H9 (cell line): ENCODE data around the gene ZNF283. TPM values are rescaled to one million over a fixed set of nuclear protein-coding genes. Genes with fewer than 3 reads are reported as not detected.

Experiments
- DNase-seq: peaks from one replicate; pipeline ENCODE4 v3.0.0-alpha.2; 2017
- H2AFZ ChIP-seq: one replicate; pipeline ENCODE4 v1.6.1; 2013; ENCODE audit warnings: mild to moderate bottlenecking, low read length, control low read depth, moderate library complexity
- H2AK5ac ChIP-seq: 2 replicates; pipeline ENCODE4 v1.6.1; 2013; ENCODE audit warnings: low read length, control low read depth, mixed read lengths; ENCODE audit not compliant: insufficient read length
- H2BK120ac ChIP-seq: one replicate; pipeline ENCODE4 v1.6.1; 2013; ENCODE audit warnings: low read depth, mild to moderate bottlenecking, low read length, control low read depth, inconsistent platforms; ENCODE audit not compliant: poor library complexity, severe bottlenecking
- H2BK12ac ChIP-seq: 2 replicates; pipeline ENCODE4 v1.6.1; 2013; ENCODE audit warnings: low read length, control low read depth, mixed read lengths, low read depth; ENCODE audit not compliant: insufficient read length
- H2BK15ac ChIP-seq: 2 replicates; pipeline ENCODE4 v1.6.1; 2013; ENCODE audit warnings: low read depth, low read length, control low read depth
- H2BK20ac ChIP-seq: one replicate; pipeline ENCODE4 v1.6.1; 2013; ENCODE audit warnings: low read depth, mild to moderate bottlenecking, low read length, control low read depth, inconsistent platforms; ENCODE audit not compliant: poor library complexity, severe bottlenecking
- H2BK5ac ChIP-seq: 2 replicates; pipeline ENCODE4 v1.6.1; 2013; ENCODE audit warnings: low read length, control low read depth, mixed read lengths; ENCODE audit not compliant: insufficient read length
- H3K14ac ChIP-seq: 2 replicates; pipeline ENCODE4 v1.6.1; 2013; ENCODE audit warnings: low read length, control low read depth; ENCODE audit not compliant: insufficient read depth
- H3K18ac ChIP-seq: 2 replicates; pipeline ENCODE4 v1.6.1; 2013; ENCODE audit warnings: low read depth, mild to moderate bottlenecking, mixed read lengths, low read length, control low read depth; ENCODE audit not compliant: insufficient read length
- H3K23ac ChIP-seq: 2 replicates; pipeline ENCODE4 v1.6.1; 2013; ENCODE audit warnings: low read length, control low read depth, mixed read lengths, low read depth; ENCODE audit not compliant: insufficient read length
- H3K23me2 ChIP-seq: 2 replicates; pipeline ENCODE4 v1.6.1; 2013; ENCODE audit warnings: low read depth, mild to moderate bottlenecking, mixed read lengths, low read length, control low read depth; ENCODE audit not compliant: insufficient read length, poor library complexity, severe bottlenecking
- H3K27ac ChIP-seq: 2 replicates; pipeline ENCODE4 v1.5.1; 2013; ENCODE audit warnings: low read length, control low read depth, mixed read lengths, low read depth; ENCODE audit not compliant: insufficient read length
- H3K27me3 ChIP-seq: 2 replicates; pipeline ENCODE4 v1.6.1; 2013; ENCODE audit warnings: low read length, control low read depth, inconsistent platforms; ENCODE audit not compliant: insufficient read depth
- H3K4ac ChIP-seq: 2 replicates; pipeline ENCODE4 v1.6.1; 2013; ENCODE audit warnings: low read depth, mild to moderate bottlenecking, control low read depth, inconsistent platforms, low read length, moderate library complexity
- H3K4me1 ChIP-seq: 2 replicates; pipeline ENCODE4 v1.6.1; 2013; ENCODE audit warnings: low read length, control low read depth, inconsistent platforms; ENCODE audit not compliant: insufficient read depth
- H3K4me2 ChIP-seq: 2 replicates; pipeline ENCODE4 v1.6.1; 2013; ENCODE audit warnings: low read length, control low read depth, mixed read lengths; ENCODE audit not compliant: insufficient read length, insufficient read depth
- H3K56ac ChIP-seq: 2 replicates; pipeline ENCODE4 v1.6.1; 2013; ENCODE audit warnings: low read depth, mild to moderate bottlenecking, mixed read lengths, low read length, control low read depth; ENCODE audit not compliant: insufficient read length
- H3K79me1 ChIP-seq: 2 replicates; pipeline ENCODE4 v1.6.1; 2013; ENCODE audit warnings: low read depth, mild to moderate bottlenecking, moderate library complexity, low read length, control low read depth, inconsistent platforms; ENCODE audit not compliant: insufficient read depth, poor library complexity, severe bottlenecking
- H3K79me2 ChIP-seq: 2 replicates; pipeline ENCODE4 v1.6.1; 2013; ENCODE audit warnings: low read length, control low read depth, inconsistent platforms; ENCODE audit not compliant: insufficient read depth
- H3K9ac ChIP-seq: 2 replicates; pipeline ENCODE4 v1.6.1; 2013; ENCODE audit warnings: low read length, control low read depth, mixed read lengths; ENCODE audit not compliant: insufficient read length; ENCODE audit errors: extremely low read depth
- H3K9me3 ChIP-seq: one replicate; pipeline ENCODE4 v1.6.1; 2013; ENCODE audit warnings: low read depth, low read length, inconsistent platforms; ENCODE audit not compliant: control insufficient read depth
- H3T11ph ChIP-seq: one replicate; pipeline ENCODE4 v1.6.1; 2013; ENCODE audit warnings: mild to moderate bottlenecking, low read length, control low read depth, inconsistent platforms
- H4K20me1 ChIP-seq: one replicate; pipeline ENCODE4 v1.6.1; 2013; ENCODE audit not compliant: control insufficient read depth, insufficient read length, insufficient read depth
- H4K5ac ChIP-seq: 2 replicates; pipeline ENCODE4 v1.6.1; 2013; ENCODE audit warnings: low read depth, mild to moderate bottlenecking, mixed read lengths, low read length, control low read depth; ENCODE audit not compliant: insufficient read length
- H4K8ac ChIP-seq: replicated peaks from 2 replicates; pipeline ENCODE4 v1.6.1; 2013; ENCODE audit warnings: low read length, control low read depth, mixed read lengths, low read depth; ENCODE audit not compliant: insufficient read length
- H4K91ac ChIP-seq: 2 replicates; pipeline ENCODE4 v1.6.1; 2013; ENCODE audit warnings: low read depth, mild to moderate bottlenecking, moderate library complexity, mixed read lengths, low read length, control low read depth; ENCODE audit not compliant: insufficient read length
- H3K27ac Mint-ChIP-seq, 3 experiments: 2 replicates in 2 of 3; 3 replicates in 1 of 3; pipeline ENCODE4 v1.8.0; 2020 to 2021; ENCODE audit warnings: mixed read lengths in 3 of 3, mild to moderate bottlenecking in 1 of 3, moderate library complexity in 1 of 3
- H3K27me3 Mint-ChIP-seq: 2 replicates; pipeline ENCODE4 v1.8.0; 2021; ENCODE audit warnings: low read depth, mild to moderate bottlenecking, moderate library complexity, mixed read lengths
- H3K36me3 Mint-ChIP-seq, 3 experiments: 2 replicates in 2 of 3; 3 replicates in 1 of 3; pipeline ENCODE4 v1.8.0; 2020 to 2021; ENCODE audit warnings: low read depth in 3 of 3, mixed read lengths in 3 of 3; ENCODE audit not compliant: insufficient read depth in 1 of 3
- H3K4me1 Mint-ChIP-seq, 2 experiments: 2 replicates each; pipeline ENCODE4 v1.8.0; 2020; ENCODE audit warnings: mixed read lengths in 2 of 2
- H3K4me3 Mint-ChIP-seq, 2 experiments: 2 replicates in 1 of 2; 3 replicates in 1 of 2; pipeline ENCODE4 v1.8.0; 2020 to 2021; ENCODE audit warnings: mild to moderate bottlenecking in 2 of 2, mixed read lengths in 2 of 2, moderate library complexity in 1 of 2
- H3K9me3 Mint-ChIP-seq, 2 experiments: 2 replicates in 1 of 2; 3 replicates in 1 of 2; pipeline ENCODE4 v1.8.0; 2020; ENCODE audit warnings: mild to moderate bottlenecking in 2 of 2, mixed read lengths in 2 of 2, moderate library complexity in 1 of 2
- CTCF ChIP-seq: fragments of 200-600 bp; sonication (generic); conservative IDR thresholded peaks from 3 replicates; pipeline ENCODE4 v1.8.0; 2021; ENCODE audit warnings: antibody characterized with exemption, mild to moderate bottlenecking
- WGBS: extraction: QIAGEN DNeasy Blood & Tissue Kit; methylation state at CpG from one replicate; pipeline ENCODE4 v1.1.7; 2013; ENCODE audit warnings: missing lambda C conversion rate, low lambda C conversion rate, mixed read lengths; ENCODE audit not compliant: insufficient read length; ENCODE audit errors: extremely low coverage; 5-methylcytosine and 5-hydroxymethylcytosine counted together
- total RNA-seq: library from RNA; stranded (reverse); gene quantifications from 2 replicates; pipeline ENCODE4 v1.2.1, GENCODE V29; 2021

Gene ZNF283
- total RNA-seq, 1 experiment from 2014 or later = 10.4 TPM

- peaks cover 3 to 7% of the 10 kb centered on the region in 2 experiments for H3K4me1 Mint-ChIP-seq
- H3T11ph ChIP-seq = no peak overlapping the region
- no peak overlapping the region for H4K5ac ChIP-seq
- H3K23ac ChIP-seq = no peak overlapping the region
- H3K27ac Mint-ChIP-seq = no peak overlapping the region
- H3K4me3 Mint-ChIP-seq = no peak overlapping the region
- no peak overlapping the region for H3K9ac ChIP-seq
- no peaks in the 10 kb centered on the region for H3K27me3 ChIP-seq
- H3K23me2 ChIP-seq = no peaks in the 10 kb centered on the region
- no peak overlapping the region for H2BK5ac ChIP-seq
- no peak overlapping the region for H2AK5ac ChIP-seq
- H3K9me3 Mint-ChIP-seq = no peaks in the 10 kb centered on the region
- H3K27ac ChIP-seq = no peak overlapping the region
- no peaks in the 10 kb centered on the region for H3K79me2 ChIP-seq
- no peaks in the 10 kb centered on the region for H3K36me3 Mint-ChIP-seq
- no peak overlapping the region for H2BK15ac ChIP-seq
- H3K27me3 Mint-ChIP-seq = peaks cover 23% of the 10 kb centered on the region
- no peaks in the 10 kb centered on the region for H3K9me3 ChIP-seq
- H3K4me1 ChIP-seq = no peaks in the 10 kb centered on the region
- no peak overlapping the region for H3K18ac ChIP-seq
- no peak for TF ChIP-seq CTCF
- no peaks in the 10 kb centered on the region for H4K20me1 ChIP-seq
- no peak overlapping the region for H2AFZ ChIP-seq
- no peak overlapping the region for H3K14ac ChIP-seq
- no peak overlapping the region for H2BK20ac ChIP-seq
- no peak overlapping the region for H3K56ac ChIP-seq
- WGBS = no CpG with 5 or more reads among the region's 3 CpGs
- no peak overlapping the region for H4K91ac ChIP-seq
- no peak overlapping the region for H3K4me2 ChIP-seq
- no peak overlapping the region for H2BK120ac ChIP-seq
- H3K4ac ChIP-seq = no peak overlapping the region
- no peak overlapping the region for H2BK12ac ChIP-seq
- no peak overlapping the region for H4K8ac ChIP-seq
- DNase-seq = no peak
- H3K79me1 ChIP-seq = no peaks in the 10 kb centered on the region
These were observed 38.1 kb upstream of the ZNF283 start for GRCh38 chr19:43789029-43789428.
